ENCODE data around the gene METTL26. TPM values are rescaled to one million over a fixed set of nuclear protein-coding genes. Genes with fewer than 3 reads are reported as not detected.
A peak's percentile ranks its signal among the peaks of the same experiment; 100 is the strongest.

Gene METTL26
- total RNA-seq, 1 experiment from 2014 or later, result 60.9 TPM

- Histone ChIP-seq H3K27ac (no peak overlapping the region), H3K4me1 (peaks cover 5% of the 10 kb centered on the region; the same call in 1 of the 2 replicates), H3K4me3 (no peak overlapping the region), H3K36me3 (peaks cover 41% of the 10 kb centered on the region), H3K9me3 (replicated peaks) (no peaks in the 10 kb centered on the region), H3K27me3 (no peaks in the 10 kb centered on the region)
- no peak for DNase-seq
Measured at GRCh38 chr16:669666-670065, 33.6 kb upstream of the METTL26 start.

- Histone ChIP-seq H3K27me3 (no peaks in the 10 kb centered on the region), H3K4me3 (peak overlapping the region; percentile 88), H3K36me3 (peaks cover 33% of the 10 kb centered on the region), H3K4me1 (peaks cover 5% of the 10 kb centered on the region; the same call in 1 of the 2 replicates), H3K9me3 (replicated peaks) (no peaks in the 10 kb centered on the region), H3K27ac (peak overlapping the region; percentile 39; the same call in 1 of the 2 replicates)
- no peak for DNase-seq
Measured at GRCh38 chr16:668519-669171, 32.5 kb upstream of the METTL26 start.

- Histone ChIP-seq H3K27ac (peak within 1 kb of the TSS; percentile 39; the same call in 1 of the 2 replicates), H3K36me3 (peaks cover 26% of the 10 kb centered on the region), H3K9me3 (replicated peaks) (no peaks in the 10 kb centered on the region), H3K27me3 (no peaks in the 10 kb centered on the region), H3K4me3 (peak within 1 kb of the TSS; percentile 88), H3K4me1 (peaks cover 5% of the 10 kb centered on the region; the same call in 1 of the 2 replicates)
- peak; percentile 89 to 92 for DNase-seq
Measured at GRCh38 chr16:667780-668518, 31.8 kb upstream of the METTL26 start, which contains the start of gene RHOT2. RHOT2 (plus strand) TSS chr16:668132; CDS start chr16:668200, 68 bp downstream.

GRCh38 chr16:667113-667779, 31.1 kb upstream of the METTL26 start:
- peaks cover 19% of the 10 kb centered on the region for H3K36me3 ChIP-seq
- H3K27me3 ChIP-seq, result no peaks in the 10 kb centered on the region
- no peaks in the 10 kb centered on the region for H3K9me3 ChIP-seq (replicated peaks)
- no peak for DNase-seq
- peaks cover 5% of the 10 kb centered on the region; the same call in 1 of the 2 replicates for H3K4me1 ChIP-seq
- no peak overlapping the region for H3K27ac ChIP-seq
- peak overlapping the region; percentile 88 for H3K4me3 ChIP-seq

- no peak for DNase-seq
- Histone ChIP-seq H3K36me3 (peaks cover 14% of the 10 kb centered on the region), H3K4me3 (no peak overlapping the region), H3K4me1 (peaks cover 5% of the 10 kb centered on the region; the same call in 1 of the 2 replicates), H3K27me3 (no peaks in the 10 kb centered on the region), H3K27ac (no peak overlapping the region), H3K9me3 (replicated peaks) (no peaks in the 10 kb centered on the region)
Measured at GRCh38 chr16:666572-666971, 30.5 kb upstream of the METTL26 start.

GRCh38 chr16:662597-662996, 26.5 kb upstream of the METTL26 start:
- no peaks in the 10 kb centered on the region for H3K9me3 ChIP-seq (replicated peaks)
- no peaks in the 10 kb centered on the region for H3K27me3 ChIP-seq
- H3K4me1 ChIP-seq, result no peaks in the 10 kb centered on the region
- H3K36me3 ChIP-seq, result no peaks in the 10 kb centered on the region; the same call in 1 of the 2 replicates
- H3K4me3 ChIP-seq, result no peak overlapping the region
- no peak overlapping the region for H3K27ac ChIP-seq
- no peak for DNase-seq

- no peaks in the 10 kb centered on the region for H3K9me3 ChIP-seq (replicated peaks)
- H3K27me3 ChIP-seq, result no peaks in the 10 kb centered on the region
- DNase-seq, result no peak
- H3K27ac ChIP-seq, result no peak overlapping the region
- H3K4me1 ChIP-seq, result no peaks in the 10 kb centered on the region
- H3K36me3 ChIP-seq, result no peaks in the 10 kb centered on the region; the same call in 1 of the 2 replicates
- no peak overlapping the region for H3K4me3 ChIP-seq
Measured at GRCh38 chr16:662095-662494, 26.0 kb upstream of the METTL26 start.

GRCh38 chr16:661184-661821, 25.2 kb upstream of the METTL26 start:
- Histone ChIP-seq H3K36me3 (no peaks in the 10 kb centered on the region; the same call in 1 of the 2 replicates), H3K27ac (no peak overlapping the region), H3K4me1 (no peaks in the 10 kb centered on the region), H3K27me3 (no peaks in the 10 kb centered on the region), H3K4me3 (no peak overlapping the region), H3K9me3 (replicated peaks) (no peaks in the 10 kb centered on the region)
- no peak for DNase-seq

GRCh38 chr16:660459-661183, 24.5 kb upstream of the METTL26 start:
- no peaks in the 10 kb centered on the region; the same call in 1 of the 2 replicates for H3K36me3 ChIP-seq
- no peaks in the 10 kb centered on the region for H3K9me3 ChIP-seq (replicated peaks)
- peak overlapping the region; percentile 26; the same call in 1 of the 2 replicates for H3K4me3 ChIP-seq
- H3K27me3 ChIP-seq, result no peaks in the 10 kb centered on the region
- no peaks in the 10 kb centered on the region for H3K4me1 ChIP-seq
- H3K27ac ChIP-seq, result no peak overlapping the region
- peak; percentile 59 to 66 for DNase-seq

GRCh38 chr16:660132-660458, 24.0 kb upstream of the METTL26 start:
- no peaks in the 10 kb centered on the region; the same call in 1 of the 2 replicates for H3K36me3 ChIP-seq
- DNase-seq, result no peak
- no peaks in the 10 kb centered on the region for H3K9me3 ChIP-seq (replicated peaks)
- no peaks in the 10 kb centered on the region for H3K27me3 ChIP-seq
- no peak overlapping the region for H3K27ac ChIP-seq
- no peaks in the 10 kb centered on the region for H3K4me1 ChIP-seq
- no peak overlapping the region for H3K4me3 ChIP-seq

- Histone ChIP-seq H3K9me3 (replicated peaks) (no peaks in the 10 kb centered on the region), H3K4me1 (no peaks in the 10 kb centered on the region), H3K27ac (no peak overlapping the region), H3K27me3 (no peaks in the 10 kb centered on the region), H3K4me3 (no peak overlapping the region), H3K36me3 (no peaks in the 10 kb centered on the region; the same call in 1 of the 2 replicates)
- DNase-seq, result no peak
Measured at GRCh38 chr16:659618-660017, 23.5 kb upstream of the METTL26 start.

GRCh38 chr16:658679-659571, 22.8 kb upstream of the METTL26 start:
- Histone ChIP-seq H3K4me1 (no peaks in the 10 kb centered on the region), H3K4me3 (no peak overlapping the region), H3K36me3 (no peaks in the 10 kb centered on the region; the same call in 1 of the 2 replicates), H3K9me3 (replicated peaks) (no peaks in the 10 kb centered on the region), H3K27me3 (no peaks in the 10 kb centered on the region), H3K27ac (no peak overlapping the region)
- DNase-seq, result no peak

- DNase-seq, result no peak
- Histone ChIP-seq H3K4me1 (no peaks in the 10 kb centered on the region), H3K36me3 (no peaks in the 10 kb centered on the region; the same call in 1 of the 2 replicates), H3K27me3 (no peaks in the 10 kb centered on the region), H3K27ac (no peak overlapping the region), H3K9me3 (replicated peaks) (no peaks in the 10 kb centered on the region), H3K4me3 (no peak overlapping the region)
Measured at GRCh38 chr16:657487-657886, 21.4 kb upstream of the METTL26 start.
